GM12878 (cell line): Measurements from ENCODE around the gene DIDO1. TPM values are rescaled to one million over a fixed set of nuclear protein-coding genes. Genes with fewer than 3 reads are reported as not detected.

Source experiments
- ATAC-seq: fragments of 200-7000 bp; cut with Tn5 transposase; 3 replicates; pipeline ENCODE4 v1.9.1; 2020; ENCODE audit warnings: mild to moderate bottlenecking, moderate library complexity
- BruUV-seq: library from RNA; stranded (reverse); fragments of 400-500 nt; replicated peaks from 2 replicates; lab custom pipeline; 2021; lab: Mats Ljungman, UMichigan
- CTCF ChIA-PET: fragments of 300-600 bp; sonication (Branson Sonifier 250); formaldehyde crosslinking; extraction: SDS; loops from one replicate; lab custom pipeline; 2021; ENCODE audit warnings: inconsistent platforms; lab: Yijun Ruan, JAX
- POLR2A ChIA-PET: fragments of 350-600 bp; formaldehyde crosslinking; extraction: SDS; loops from one replicate; lab custom pipeline; 2021; ENCODE audit warnings: inconsistent platforms; lab: Charles Lee
- RAD21 ChIA-PET: fragments of 300-600 bp; sonication (Branson Sonifier 250); formaldehyde crosslinking; loops from one replicate; lab custom pipeline; 2023; ENCODE audit warnings: antibody characterized with exemption; ENCODE audit not compliant: unreplicated experiment; lab: Charles Lee
- SMC1A ChIA-PET: fragments of 300-600 bp; sonication (Branson Sonifier 250); formaldehyde crosslinking; loops from one replicate; lab custom pipeline; 2023; ENCODE audit not compliant: unreplicated experiment, uncharacterized antibody; lab: Charles Lee
- DNase-seq: peaks from one replicate; pipeline ENCODE4 v3.0.0-alpha.2; 2011; ENCODE audit warnings: low read depth, low spot score
- FAIRE-seq: peaks from 3 replicates; lab custom pipeline; 2011; peaks lifted over from hg19 to GRCh38; lab: Jason Lieb, UNC
- H2AFZ ChIP-seq: 2 replicates; pipeline ENCODE4 v1.6.0; 2011; ENCODE audit warnings: low read depth, low read length, control low read depth; ENCODE audit not compliant: control insufficient read depth
- H3K27ac ChIP-seq: 2 replicates; pipeline ENCODE4 v1.5.1; 2011; ENCODE audit warnings: control low read depth; ENCODE audit not compliant: control insufficient read depth, insufficient read depth
- H3K27me3 ChIP-seq, 2 experiments: replicated peaks in 1 of 2; 2 replicates each; pipeline versions ENCODE4 v1.6.0 to v1.6.1; 2011; ENCODE audit warnings: low read length in 1 of 2; ENCODE audit not compliant: control insufficient read depth in 2 of 2, insufficient read depth in 2 of 2
- H3K36me3 ChIP-seq, 2 experiments: 2 replicates each; pipeline ENCODE4 v1.5.1; 2011; ENCODE audit warnings: low read length in 1 of 2; ENCODE audit not compliant: control insufficient read depth in 2 of 2, insufficient read depth in 2 of 2
- H3K4me1 ChIP-seq: 2 replicates; pipeline ENCODE4 v1.6.1; 2011; ENCODE audit warnings: mild to moderate bottlenecking, low read length, moderate library complexity, mixed read lengths; ENCODE audit not compliant: control insufficient read depth, insufficient read depth
- H3K4me2 ChIP-seq: 2 replicates; pipeline ENCODE4 v1.6.0; 2011; ENCODE audit warnings: control low read depth; ENCODE audit not compliant: control insufficient read depth, insufficient read depth
- H3K4me3 ChIP-seq: fragments of 200-600 bp; sonication (generic); 2 replicates; pipeline ENCODE4 v1.5.1; 2016
- H3K79me2 ChIP-seq: 2 replicates; pipeline ENCODE4 v1.6.0; 2011; ENCODE audit warnings: low read length; ENCODE audit not compliant: control insufficient read depth, insufficient read depth
- H3K9ac ChIP-seq: 2 replicates; pipeline ENCODE4 v1.8.0; 2011; ENCODE audit warnings: low read length, control low read depth, mixed read lengths; ENCODE audit not compliant: control insufficient read depth, insufficient read depth
- H3K9me3 ChIP-seq: replicated peaks from 3 replicates; pipeline ENCODE4 v1.5.1; 2011; ENCODE audit warnings: mild to moderate bottlenecking, low read length; ENCODE audit not compliant: control insufficient read depth, insufficient read depth
- H4K20me1 ChIP-seq: 2 replicates; pipeline ENCODE4 v1.6.0; 2011; ENCODE audit not compliant: control insufficient read depth, insufficient read depth
- BHLHE40 ChIP-seq, 2 experiments: fragments of 450-650 bp in 1 of 2; IDR thresholded peaks; 2 replicates each; pipeline ENCODE4 v1.6.1; 2011 to 2017; ENCODE audit warnings: low read depth in 2 of 2, borderline replicate concordance in 1 of 2, improper control_type of control experiment in 1 of 2, low read length in 1 of 2, mild to moderate bottlenecking in 1 of 2
- GABPA ChIP-seq: IDR thresholded peaks from 2 replicates; pipeline ENCODE4 v1.6.1; 2014; ENCODE audit warnings: antibody characterized with exemption, low read depth, mild to moderate bottlenecking, inconsistent platforms
- KAT2A ChIP-seq: conservative IDR thresholded peaks from 2 replicates; pipeline ENCODE4 v1.6.1; 2011; ENCODE audit warnings: low read depth, low read length; ENCODE audit not compliant: control insufficient read depth
- RBBP5 ChIP-seq: fragments of 200-600 bp; sonication (generic); conservative IDR thresholded peaks from 2 replicates; pipeline ENCODE4 v1.6.1; 2016
- SMAD1 ChIP-seq: fragments of 450-650 bp; IDR thresholded peaks from 2 replicates; pipeline ENCODE4 v1.6.1; 2018; ENCODE audit warnings: mild to moderate bottlenecking, low read depth; ENCODE audit not compliant: partially characterized antibody
- SMARCA5 ChIP-seq: fragments of 450-650 bp; IDR thresholded peaks from 2 replicates; pipeline ENCODE4 v1.6.1; 2017; ENCODE audit warnings: mild to moderate bottlenecking
- SREBF1 ChIP-seq: IDR thresholded peaks from 2 replicates; pipeline ENCODE4 v1.6.1; 2012; ENCODE audit warnings: mild to moderate bottlenecking, low read length
- STAT1 ChIP-seq: fragments of 450-650 bp; conservative IDR thresholded peaks from 2 replicates; pipeline ENCODE4 v1.6.1; 2014; ENCODE audit warnings: antibody characterized with exemption, mild to moderate bottlenecking
- SUZ12 ChIP-seq: fragments of 200-600 bp; sonication (generic); IDR thresholded peaks from one replicate; pipeline ENCODE4 v1.6.1; 2018; ENCODE audit warnings: antibody characterized with exemption, mild to moderate bottlenecking; ENCODE audit not compliant: unreplicated experiment
- ZBED1 ChIP-seq: IDR thresholded peaks from 2 replicates; pipeline ENCODE4 v1.6.1; 2016; ENCODE audit warnings: borderline replicate concordance
- ZZZ3 ChIP-seq: IDR thresholded peaks from 2 replicates; pipeline ENCODE4 v1.6.1; 2011; ENCODE audit warnings: low read depth; ENCODE audit not compliant: control insufficient read depth, insufficient read length
- WGBS: methylation state at CpG from one replicate; pipeline ENCODE4 v1.1.6; 2016; ENCODE audit warnings: low lambda C conversion rate; ENCODE audit not compliant: insufficient replicate concordance, insufficient coverage; ENCODE audit errors: missing lambda C conversion rate; 5-methylcytosine and 5-hydroxymethylcytosine counted together
- in situ Hi-C: fragments of 300-500 bp; cut with MboI; formaldehyde crosslinking; loops from 9 replicates; pipeline ENCODE4 v1.14.3; 2018; ENCODE audit warnings: mixed read lengths
- intact Hi-C: fragments of 100-400 bp; cut with micrococcal nuclease; formaldehyde crosslinking; loops from one replicate; pipeline ENCODE4 v1.14.2; 2022; ENCODE audit not compliant: unreplicated experiment
- polyA plus RNA-seq, 11 experiments: library from polyadenylated mRNA; depleted of rRNA in 4 of 11; unstranded in 6 of 11; stranded (reverse) in 5 of 11; fragments of >200 nt; fragmentation: Nextera tagmentation in 4 of 11; fragmentation: Illumina TruSeq in 1 of 11; extraction: Ambion mirVana in 4 of 11; extraction: Trizol in 1 of 11; gene quantifications; 1 replicate in 1 of 11; 2 replicates in 10 of 11; pipeline versions ENCODE4 v1.2.1 to v1.2.3, GENCODE V29; 2011 to 2016; ENCODE audit warnings: inconsistent platforms in 2 of 11, missing spikeins in 2 of 11, low read depth in 1 of 11
- total RNA-seq, 4 experiments: library from RNA; depleted of rRNA in 3 of 4; stranded (reverse); fragments of >200 nt in 3 of 4; fragmentation: Illumina TruSeq in 1 of 4; extraction: Trizol in 1 of 4; gene quantifications; 2 replicates each; pipeline versions ENCODE4 v1.2.1 to v1.2.3, GENCODE V29; 2013 to 2021
- TF ChIP-seq, protein P1 (sequence below): IDR thresholded peaks from 2 replicates; pipeline ENCODE4 v1.6.1; 2011; ENCODE audit warnings: borderline replicate concordance, low read depth, mild to moderate bottlenecking, moderate library complexity, mixed read lengths, low read length; ENCODE audit not compliant: insufficient read depth; ENCODE audit errors: extremely low read length
- TF ChIP-seq, protein P2 (sequence below): fragments of 450-650 bp; IDR thresholded peaks from 2 replicates; pipeline ENCODE4 v1.6.1; 2017; ENCODE audit warnings: mild to moderate bottlenecking, moderate library complexity
- TF ChIP-seq, protein P3 (sequence below): IDR thresholded peaks from 2 replicates; pipeline ENCODE4 v1.6.1; 2011; ENCODE audit warnings: borderline replicate concordance, low read depth, mild to moderate bottlenecking, moderate library complexity, low read length; ENCODE audit not compliant: insufficient read depth, poor library complexity, severe bottlenecking

Gene DIDO1
- total and polyA plus RNA-seq, 10 of the 15 experiments (the other 5 are each of a cell fraction or from before 2014, with no cell fraction given), result 5.5 to 56.4 (median 38.4) TPM

DNA sequence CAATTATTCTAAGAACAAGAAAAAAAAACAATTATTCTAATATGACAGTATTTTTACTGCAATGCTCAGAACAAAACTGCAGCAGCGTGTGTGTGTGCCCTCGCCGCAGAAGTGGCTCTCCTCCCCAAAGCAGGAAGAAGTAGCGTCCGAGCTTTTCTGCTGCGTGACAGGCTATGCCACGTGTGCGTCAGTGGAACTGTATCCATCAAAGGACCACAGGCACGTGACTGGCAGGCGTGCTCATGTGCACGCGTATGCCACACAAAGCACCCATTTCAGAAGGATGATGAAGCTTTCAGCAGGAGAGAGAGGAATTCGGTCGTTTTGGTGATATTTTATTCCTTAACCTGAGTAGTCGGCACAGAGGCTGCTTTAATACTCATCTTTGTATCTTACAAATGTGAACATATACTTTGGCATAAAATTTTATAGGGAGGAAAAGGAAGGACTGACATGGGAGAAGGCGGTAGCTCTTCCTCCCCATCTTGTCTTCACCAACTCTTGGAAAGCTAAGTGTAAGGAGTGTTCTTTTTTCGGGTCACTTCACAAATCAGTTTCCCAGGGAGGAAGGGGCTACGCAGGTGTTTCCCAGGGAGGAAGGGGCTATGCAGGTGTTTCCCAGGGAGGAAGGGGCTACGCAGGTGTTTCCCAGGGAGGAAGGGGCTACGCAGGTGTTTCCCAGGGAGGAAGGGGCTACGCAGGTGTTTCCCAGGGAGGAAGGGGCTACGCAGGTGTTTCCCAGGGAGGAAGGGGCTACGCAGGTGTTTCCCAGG lies 68.1 kb downstream of the DIDO1 start:
- H4K20me1 ChIP-seq, result no peaks in the 10 kb centered on the region
- ATAC-seq (no peak), FAIRE-seq (no peak), DNase-seq (no peak)
- CTCF ChIA-PET, result no interaction called here
- BruUV-seq, result no TSS peak
- no peak overlapping the region for H3K27ac ChIP-seq
- RAD21 ChIA-PET, result no interaction called here
- intact Hi-C loops (no loop called here), in situ Hi-C loops (no loop called here)
- WGBS, result 88% methylated on average over 18 of the region's 23 CpGs
- peaks cover 3% of the 10 kb centered on the region; the same call in 1 of the 2 replicates for H3K79me2 ChIP-seq
- SMC1A ChIA-PET, result interaction anchor here (0.8 kb wide), 1 partner anchor 9 kb away, joined by 4 read pairs; no protein-coding TSS in a partner anchor
- H2AFZ ChIP-seq, result no peak overlapping the region
- H3K4me3 ChIP-seq, result no peak overlapping the region
- no peaks in the 10 kb centered on the region for H3K36me3 ChIP-seq
- H3K9ac ChIP-seq, result no peak overlapping the region
- H3K4me1 ChIP-seq, result peaks cover 5% of the 10 kb centered on the region
- POLR2A ChIA-PET, result no interaction called here
- H3K27me3 ChIP-seq, result no peaks in the 10 kb centered on the region; a peak in 1 of 4 replicates
- H3K4me2 ChIP-seq, result 0 out of 2 replicates have a peak overlapping the region, but pooled peaks have one; percentile 17
- H3K9me3 ChIP-seq, result no peaks in the 10 kb centered on the region
- TF ChIP-seq RBBP5 (no peak), SUZ12 (no peak), STAT1 (no peak), SREBF1 (no peak), SMAD1 (no peak), KAT2A (no peak), BHLHE40 (IDR thresholded peaks at IDR 0.05; ENCODE audit: borderline replicate concordance in 1 of 2, low read depth in 2 of 2, low read length in 1 of 2) (peak; percentile 42 to 49; a peak in 2 of 4 replicates), ZBED1 (no peak), GABPA (no peak), ZZZ3 (no peak), SMARCA5 (no peak)
- TF ChIP-seq, protein P1, sequence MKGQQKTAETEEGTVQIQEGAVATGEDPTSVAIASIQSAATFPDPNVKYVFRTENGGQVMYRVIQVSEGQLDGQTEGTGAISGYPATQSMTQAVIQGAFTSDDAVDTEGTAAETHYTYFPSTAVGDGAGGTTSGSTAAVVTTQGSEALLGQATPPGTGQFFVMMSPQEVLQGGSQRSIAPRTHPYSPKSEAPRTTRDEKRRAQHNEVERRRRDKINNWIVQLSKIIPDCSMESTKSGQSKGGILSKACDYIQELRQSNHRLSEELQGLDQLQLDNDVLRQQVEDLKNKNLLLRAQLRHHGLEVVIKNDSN, result peak; percentile 6
- TF ChIP-seq, protein P2, sequence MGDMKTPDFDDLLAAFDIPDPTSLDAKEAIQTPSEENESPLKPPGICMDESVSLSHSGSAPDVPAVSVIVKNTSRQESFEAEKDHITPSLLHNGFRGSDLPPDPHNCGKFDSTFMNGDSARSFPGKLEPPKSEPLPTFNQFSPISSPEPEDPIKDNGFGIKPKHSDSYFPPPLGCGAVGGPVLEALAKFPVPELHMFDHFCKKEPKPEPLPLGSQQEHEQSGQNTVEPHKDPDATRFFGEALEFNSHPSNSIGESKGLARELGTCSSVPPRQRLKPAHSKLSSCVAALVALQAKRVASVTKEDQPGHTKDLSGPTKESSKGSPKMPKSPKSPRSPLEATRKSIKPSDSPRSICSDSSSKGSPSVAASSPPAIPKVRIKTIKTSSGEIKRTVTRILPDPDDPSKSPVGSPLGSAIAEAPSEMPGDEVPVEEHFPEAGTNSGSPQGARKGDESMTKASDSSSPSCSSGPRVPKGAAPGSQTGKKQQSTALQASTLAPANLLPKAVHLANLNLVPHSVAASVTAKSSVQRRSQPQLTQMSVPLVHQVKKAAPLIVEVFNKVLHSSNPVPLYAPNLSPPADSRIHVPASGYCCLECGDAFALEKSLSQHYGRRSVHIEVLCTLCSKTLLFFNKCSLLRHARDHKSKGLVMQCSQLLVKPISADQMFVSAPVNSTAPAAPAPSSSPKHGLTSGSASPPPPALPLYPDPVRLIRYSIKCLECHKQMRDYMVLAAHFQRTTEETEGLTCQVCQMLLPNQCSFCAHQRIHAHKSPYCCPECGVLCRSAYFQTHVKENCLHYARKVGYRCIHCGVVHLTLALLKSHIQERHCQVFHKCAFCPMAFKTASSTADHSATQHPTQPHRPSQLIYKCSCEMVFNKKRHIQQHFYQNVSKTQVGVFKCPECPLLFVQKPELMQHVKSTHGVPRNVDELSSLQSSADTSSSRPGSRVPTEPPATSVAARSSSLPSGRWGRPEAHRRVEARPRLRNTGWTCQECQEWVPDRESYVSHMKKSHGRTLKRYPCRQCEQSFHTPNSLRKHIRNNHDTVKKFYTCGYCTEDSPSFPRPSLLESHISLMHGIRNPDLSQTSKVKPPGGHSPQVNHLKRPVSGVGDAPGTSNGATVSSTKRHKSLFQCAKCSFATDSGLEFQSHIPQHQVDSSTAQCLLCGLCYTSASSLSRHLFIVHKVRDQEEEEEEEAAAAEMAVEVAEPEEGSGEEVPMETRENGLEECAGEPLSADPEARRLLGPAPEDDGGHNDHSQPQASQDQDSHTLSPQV, result no peak
- TF ChIP-seq, protein P3, sequence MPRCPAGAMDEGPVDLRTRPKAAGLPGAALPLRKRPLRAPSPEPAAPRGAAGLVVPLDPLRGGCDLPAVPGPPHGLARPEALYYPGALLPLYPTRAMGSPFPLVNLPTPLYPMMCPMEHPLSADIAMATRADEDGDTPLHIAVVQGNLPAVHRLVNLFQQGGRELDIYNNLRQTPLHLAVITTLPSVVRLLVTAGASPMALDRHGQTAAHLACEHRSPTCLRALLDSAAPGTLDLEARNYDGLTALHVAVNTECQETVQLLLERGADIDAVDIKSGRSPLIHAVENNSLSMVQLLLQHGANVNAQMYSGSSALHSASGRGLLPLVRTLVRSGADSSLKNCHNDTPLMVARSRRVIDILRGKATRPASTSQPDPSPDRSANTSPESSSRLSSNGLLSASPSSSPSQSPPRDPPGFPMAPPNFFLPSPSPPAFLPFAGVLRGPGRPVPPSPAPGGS, result no peak
